Lower leg skin (tissue), 4 donors: ENCODE data around the gene ICAM2. TPM values are rescaled to one million over a fixed set of nuclear protein-coding genes. Genes with fewer than 3 reads are reported as not detected.

Experiments used
- DNase-seq, 2 donors: peaks; one replicate each; pipeline ENCODE4 v3.0.0-alpha.2; 2019; ENCODE audit warnings: low spot score in 2 of 2
- H3K4me3 ChIP-seq: fragments of 200-600 bp; sonication (generic); 2 replicates; pipeline ENCODE4 v1.5.1; 2017; ENCODE audit warnings: mild to moderate bottlenecking, low read depth; ENCODE audit not compliant: poor library complexity, severe bottlenecking
- POLR2A ChIP-seq, 2 donors: fragments of 450-650 bp; IDR thresholded peaks; one replicate each; pipeline ENCODE4 v1.6.1; 2016 to 2017; ENCODE audit warnings: antibody characterized with exemption in 2 of 2, mild to moderate bottlenecking in 1 of 2, moderate library complexity in 1 of 2
- WGBS, 2 donors: methylation state at CpG; one replicate each; pipeline ENCODE4 v1.1.5; 2018; 5-methylcytosine and 5-hydroxymethylcytosine counted together
- intact Hi-C: fragments of 100-400 bp; cut with DNase I; formaldehyde crosslinking; loops from one replicate; pipeline ENCODE4 v1.15.0; 2023; ENCODE audit warnings: low total_unique reads
- total RNA-seq, 4 donors: library from RNA; depleted of rRNA; stranded (reverse); fragments of >200 nt; gene quantifications; one replicate each; pipeline ENCODE4 v1.1.0, GENCODE V29; 2016
- TF ChIP-seq, protein P1 (sequence below), 3 donors: fragments of 450-650 bp; IDR thresholded peaks; one replicate each; pipeline ENCODE4 v1.5.1; 2016; ENCODE audit warnings: antibody characterized with exemption in 3 of 3, mild to moderate bottlenecking in 3 of 3, moderate library complexity in 2 of 3

ICAM2 gene
- total RNA-seq, result 10 to 100 TPM; 11.5 to 26.8 (median 19.9) TPM

DNA sequence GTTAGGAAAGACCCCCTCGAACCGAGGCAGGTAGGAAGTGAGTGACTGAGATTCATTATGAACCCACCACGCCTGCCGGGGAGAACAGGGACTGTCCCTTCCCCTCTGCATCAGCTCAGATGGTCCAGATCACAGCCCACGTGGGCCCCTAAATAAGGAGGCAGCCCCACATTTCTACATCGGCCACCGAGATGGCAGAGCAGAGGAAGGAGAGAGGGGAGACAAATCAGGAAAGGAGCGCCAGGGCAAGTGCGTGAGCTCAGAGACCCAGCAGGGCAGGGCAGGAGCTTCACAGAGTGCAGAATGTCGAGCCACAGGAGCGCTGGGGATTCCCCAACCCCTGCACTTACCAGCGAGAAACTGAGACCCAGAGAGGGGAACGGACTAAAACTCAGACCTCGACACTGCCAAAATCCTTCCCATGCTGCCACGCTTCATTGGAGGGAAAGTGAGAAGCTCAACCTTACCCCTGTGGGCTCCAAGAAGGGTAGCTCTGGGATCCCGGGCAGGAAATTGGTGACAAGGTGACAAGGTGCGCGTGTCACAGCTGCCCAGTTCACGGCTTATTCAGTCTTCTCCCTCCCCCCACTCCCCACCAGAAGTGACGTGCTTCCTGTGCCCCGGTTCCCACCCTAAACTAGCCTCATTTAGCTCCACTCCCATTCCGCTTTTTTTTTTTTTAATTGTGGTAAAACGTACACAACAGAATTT, at the start of gene ICAM2:
ICAM2 (minus strand) TSS at position 578 of the 711 bp plus-strand sequence. CDS start 13,942 bp downstream, outside the sequence.
- 18 to 19% methylated on average over 23 of the region's 23 CpGs for WGBS, 2 donors
- H3K4me3 ChIP-seq, result peak within 1 kb of the TSS; percentile 3
- TF ChIP-seq, protein P1, sequence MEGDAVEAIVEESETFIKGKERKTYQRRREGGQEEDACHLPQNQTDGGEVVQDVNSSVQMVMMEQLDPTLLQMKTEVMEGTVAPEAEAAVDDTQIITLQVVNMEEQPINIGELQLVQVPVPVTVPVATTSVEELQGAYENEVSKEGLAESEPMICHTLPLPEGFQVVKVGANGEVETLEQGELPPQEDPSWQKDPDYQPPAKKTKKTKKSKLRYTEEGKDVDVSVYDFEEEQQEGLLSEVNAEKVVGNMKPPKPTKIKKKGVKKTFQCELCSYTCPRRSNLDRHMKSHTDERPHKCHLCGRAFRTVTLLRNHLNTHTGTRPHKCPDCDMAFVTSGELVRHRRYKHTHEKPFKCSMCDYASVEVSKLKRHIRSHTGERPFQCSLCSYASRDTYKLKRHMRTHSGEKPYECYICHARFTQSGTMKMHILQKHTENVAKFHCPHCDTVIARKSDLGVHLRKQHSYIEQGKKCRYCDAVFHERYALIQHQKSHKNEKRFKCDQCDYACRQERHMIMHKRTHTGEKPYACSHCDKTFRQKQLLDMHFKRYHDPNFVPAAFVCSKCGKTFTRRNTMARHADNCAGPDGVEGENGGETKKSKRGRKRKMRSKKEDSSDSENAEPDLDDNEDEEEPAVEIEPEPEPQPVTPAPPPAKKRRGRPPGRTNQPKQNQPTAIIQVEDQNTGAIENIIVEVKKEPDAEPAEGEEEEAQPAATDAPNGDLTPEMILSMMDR (IDR thresholded peaks at IDR 0.05), result no peak
- TF ChIP-seq POLR2A (IDR thresholded peaks at IDR 0.05), result no peak
- intact Hi-C loops, result loop anchor here (10.0 kb wide), 1 partner anchor 105 kb away; the partner anchor contains the start of genes CSHL1 and GH1
- DNase-seq, result peak; percentile 54 to 94

DNA sequence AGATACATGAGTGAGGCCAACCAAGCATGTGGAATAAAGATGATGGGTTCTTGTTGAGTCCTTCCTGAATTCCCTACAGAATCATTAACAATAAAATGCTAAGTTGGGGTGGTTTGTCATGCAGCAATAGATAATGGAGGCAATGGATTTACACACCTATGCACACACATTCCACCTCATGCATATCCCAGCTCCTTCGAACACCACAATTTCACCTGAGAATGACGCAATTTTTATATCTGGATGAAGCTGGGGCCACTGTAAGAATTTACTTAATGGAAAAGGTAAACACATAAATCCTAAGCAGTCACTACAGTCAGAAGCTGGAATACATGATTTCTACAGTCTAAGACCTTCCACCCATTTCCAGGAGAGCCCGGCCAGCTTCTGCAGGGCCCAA, 49.8 kb upstream of the ICAM2 start:
- DNase-seq, result no peak
- TF ChIP-seq POLR2A (IDR thresholded peaks at IDR 0.05), result no peak
- TF ChIP-seq, protein P1 (IDR thresholded peaks at IDR 0.05), result no peak
- intact Hi-C loops, result no loop called here
- H3K4me3 ChIP-seq, result no peak overlapping the region
- WGBS, 2 donors, result 97 to 99% methylated on average over 3 of the region's 3 CpGs

DNA sequence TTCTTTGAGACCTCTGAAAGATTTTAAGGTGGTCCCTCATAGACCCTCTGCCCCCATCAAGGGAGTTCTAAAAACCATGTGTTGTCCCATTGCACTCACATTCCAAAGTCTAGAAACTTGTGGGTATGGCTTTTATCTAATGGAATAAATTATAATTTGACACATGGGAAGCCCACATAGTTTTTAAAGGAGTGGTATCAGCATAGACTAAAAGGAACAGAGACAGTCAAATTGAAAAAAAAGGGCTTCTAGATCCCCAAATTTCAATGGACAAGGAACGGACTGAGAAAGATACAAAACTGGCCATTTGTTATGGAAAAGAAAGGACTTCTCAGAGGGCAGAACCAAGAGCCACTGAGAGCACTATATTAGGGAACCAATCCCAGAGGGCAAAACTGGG, 48.7 kb upstream of the ICAM2 start:
- 100% methylated on average over 1 of the region's 1 CpG for WGBS, 2 donors

DNA sequence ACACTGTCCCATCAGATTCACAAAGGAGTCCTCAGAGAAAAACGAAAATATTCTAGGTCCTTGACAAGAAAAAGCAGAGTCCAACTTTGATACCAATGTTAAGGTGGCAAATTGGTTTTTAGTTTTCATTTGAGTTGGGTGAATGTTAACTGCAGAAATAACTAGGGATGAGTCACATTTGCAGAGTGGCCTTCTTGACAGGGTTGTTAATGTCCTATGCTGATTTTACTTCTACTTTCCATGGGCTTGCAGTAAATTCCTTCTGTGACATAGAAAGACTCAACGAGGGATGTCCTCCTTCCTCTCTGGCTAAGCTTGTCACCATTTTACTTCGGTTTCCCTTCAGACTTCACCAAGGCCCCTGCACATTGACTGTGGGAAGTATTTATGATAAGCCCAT, 47.2 kb upstream of the ICAM2 start:
- no peak overlapping the region for H3K4me3 ChIP-seq
- WGBS, 2 donors, result 88% methylated on average over 3 of the region's 3 CpGs
- intact Hi-C loops, result loop anchor here (10.0 kb wide), 1 partner anchor 67 kb away; the partner anchor contains the start of gene ERN1
- TF ChIP-seq, protein P1 (IDR thresholded peaks at IDR 0.05), result no peak
- no peak for TF ChIP-seq POLR2A (IDR thresholded peaks at IDR 0.05)
- DNase-seq, result no peak

More for the DNA sequence above, 48.7 kb upstream of the ICAM2 start:
- no peak for TF ChIP-seq POLR2A (IDR thresholded peaks at IDR 0.05)
- TF ChIP-seq, protein P1 (IDR thresholded peaks at IDR 0.05), result no peak
- H3K4me3 ChIP-seq, result no peak overlapping the region
- intact Hi-C loops, result loop anchor here (10.0 kb wide), 1 partner anchor 66 kb away; the partner anchor contains the start of gene ERN1
- no peak for DNase-seq

DNA sequence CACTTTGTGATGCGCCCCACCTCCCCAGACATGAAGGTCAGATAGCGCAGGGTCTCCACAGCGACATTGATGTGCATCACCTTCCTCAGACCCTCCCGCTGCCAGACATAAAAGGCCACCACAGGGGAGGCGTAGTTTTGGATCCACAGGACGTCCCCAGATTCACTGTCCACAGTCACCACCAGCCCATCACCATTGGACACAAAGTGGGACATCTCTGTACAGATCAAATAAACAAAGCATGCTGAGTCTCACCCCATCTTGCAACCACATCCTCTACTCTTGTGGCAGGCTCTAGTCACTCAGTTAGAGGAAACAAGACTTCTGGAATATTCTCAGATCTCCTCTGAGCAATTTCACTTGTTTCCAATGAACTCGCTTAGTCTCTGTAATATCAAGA, 46.3 kb upstream of the ICAM2 start:
- TF ChIP-seq POLR2A (IDR thresholded peaks at IDR 0.05), result no peak
- TF ChIP-seq, protein P1 (IDR thresholded peaks at IDR 0.05), result no peak
- 95 to 96% methylated on average over 7 of the region's 7 CpGs for WGBS, 2 donors
- no peak overlapping the region for H3K4me3 ChIP-seq
- no peak for DNase-seq
- intact Hi-C loops, result loop anchor here (10.0 kb wide), 1 partner anchor 68 kb away; the partner anchor contains the start of gene ERN1
